HUDEP-2 (cell line): ENCODE measurements around the gene GPC5.
"Not testable (repeated sequence)": the region's sequence is repeated elsewhere in the genome, so short reads cannot be mapped to it uniquely, and the experiment has no call there.

ENCODE experiments used
- DNase-seq, 76 experiments: peaks; one replicate each; lab custom pipeline; 2025; ENCODE audit not compliant: unreplicated experiment in 76 of 76; lab: John Stamatoyannopoulos, UW

GPC5 gene

GRCh38 chr13:91813253-91813652 is 414.8 kb downstream of the GPC5 start:
- DNase-seq: no peak

DNA sequence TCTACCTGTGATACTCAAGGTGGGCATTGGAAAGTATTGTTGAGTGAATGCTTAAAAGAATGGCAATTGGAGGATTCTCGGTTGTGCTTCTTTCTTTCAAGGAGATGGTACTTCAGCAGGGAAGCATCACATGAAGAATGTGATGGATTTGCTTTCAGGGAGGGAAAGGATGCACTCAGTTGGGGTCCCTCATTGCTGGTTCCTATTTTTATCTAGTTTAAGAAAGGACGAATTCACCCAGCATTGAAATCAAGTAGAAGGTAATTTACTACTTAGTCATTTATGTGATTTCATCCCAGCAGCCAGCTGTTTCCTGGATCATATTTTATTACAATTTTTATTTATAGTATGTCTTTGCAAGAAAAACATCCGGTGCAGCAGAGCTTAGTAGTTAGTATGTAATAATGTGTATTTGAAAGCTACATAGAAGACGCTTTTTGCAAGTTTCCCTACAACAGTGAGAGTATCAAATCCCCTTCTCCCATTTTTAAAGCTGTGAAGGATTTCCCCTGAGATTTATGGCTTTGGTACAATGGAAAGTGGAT is 417.9 kb downstream of the GPC5 start:
- no peak for DNase-seq

GRCh38 chr13:91817250-91817649 is 418.8 kb downstream of the GPC5 start:
- no peak for DNase-seq

DNA sequence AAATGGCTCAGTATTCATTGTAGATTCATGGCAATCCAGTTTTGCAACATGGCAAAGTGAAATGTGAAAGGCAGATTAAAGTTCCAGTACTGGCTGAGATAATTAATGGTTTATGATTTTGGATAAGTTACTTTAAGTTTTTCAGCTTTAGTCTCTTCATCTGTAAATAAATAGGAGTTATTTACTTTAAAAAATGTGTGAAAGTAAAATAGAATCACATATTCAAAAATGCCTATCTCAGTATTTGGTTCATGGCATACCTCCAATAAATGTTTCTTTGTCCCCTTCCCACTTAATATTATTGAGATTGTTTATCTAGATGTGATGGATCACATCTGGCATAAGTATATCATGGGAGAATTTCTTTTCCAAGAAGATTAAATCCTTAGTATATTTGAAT is 426.0 kb downstream of the GPC5 start:
- no peak for DNase-seq

- DNase-seq: no peak
Observed at GRCh38 chr13:91825516-91825915, 427.1 kb downstream of the GPC5 start.

- no peak for DNase-seq
Observed at GRCh38 chr13:91836553-91836952, 438.1 kb downstream of the GPC5 start.

DNA sequence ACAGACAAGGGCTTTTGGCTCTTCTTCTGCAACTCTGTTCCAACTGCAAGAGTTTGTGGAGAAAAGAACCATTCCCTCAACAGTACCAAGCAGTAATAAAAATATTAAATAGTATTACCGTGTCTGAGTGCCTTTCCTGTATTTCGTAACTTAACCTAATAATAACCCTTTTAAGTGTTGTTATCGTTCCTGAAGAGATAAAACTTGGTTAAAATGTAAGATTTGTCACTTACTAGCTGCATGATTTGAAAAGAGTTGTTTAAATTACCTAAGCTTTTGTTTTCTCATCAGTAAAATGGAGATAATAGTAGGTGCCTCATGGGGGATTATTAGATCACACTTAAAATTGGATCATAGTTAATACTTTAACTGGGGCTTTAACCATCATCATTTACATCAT is 447.2 kb downstream of the GPC5 start:
- no peak for DNase-seq

DNA sequence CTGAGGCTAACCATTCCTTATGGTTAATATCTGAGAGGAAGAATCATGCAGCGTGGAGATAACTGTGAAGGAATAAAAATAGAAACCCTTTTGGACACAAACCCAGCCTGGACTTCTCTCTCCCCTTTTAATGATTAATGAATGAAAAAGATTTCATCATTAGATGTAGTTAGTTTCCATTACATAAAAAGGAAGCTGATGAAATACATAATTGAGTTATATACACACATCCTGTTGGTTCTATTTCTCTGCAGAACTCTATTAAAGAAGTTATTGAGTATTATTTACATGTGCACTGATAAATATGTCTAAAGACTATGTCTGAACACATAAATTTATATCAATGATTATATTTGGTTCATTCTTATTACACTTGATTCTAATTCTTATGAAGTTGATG is 465.3 kb downstream of the GPC5 start:
- DNase-seq: no peak

GRCh38 chr13:91868351-91868750 is 469.9 kb downstream of the GPC5 start:
- no peak for DNase-seq

GRCh38 chr13:91878491-91878890 is 480.1 kb downstream of the GPC5 start:
- no peak for DNase-seq

- no peak for DNase-seq
Observed at GRCh38 chr13:91879360-91879759, 480.9 kb downstream of the GPC5 start.

- DNase-seq: no peak
Observed at GRCh38 chr13:91882918-91883317, 484.5 kb downstream of the GPC5 start.

GRCh38 chr13:91889641-91890040 is 491.2 kb downstream of the GPC5 start:
- DNase-seq: no peak

GRCh38 chr13:91891141-91891540 is 492.7 kb downstream of the GPC5 start:
- DNase-seq: no peak

- no peak for DNase-seq
Observed at GRCh38 chr13:91893040-91893439, 494.6 kb downstream of the GPC5 start.

GRCh38 chr13:91894316-91894715 is 495.9 kb downstream of the GPC5 start:
- no peak for DNase-seq

DNA sequence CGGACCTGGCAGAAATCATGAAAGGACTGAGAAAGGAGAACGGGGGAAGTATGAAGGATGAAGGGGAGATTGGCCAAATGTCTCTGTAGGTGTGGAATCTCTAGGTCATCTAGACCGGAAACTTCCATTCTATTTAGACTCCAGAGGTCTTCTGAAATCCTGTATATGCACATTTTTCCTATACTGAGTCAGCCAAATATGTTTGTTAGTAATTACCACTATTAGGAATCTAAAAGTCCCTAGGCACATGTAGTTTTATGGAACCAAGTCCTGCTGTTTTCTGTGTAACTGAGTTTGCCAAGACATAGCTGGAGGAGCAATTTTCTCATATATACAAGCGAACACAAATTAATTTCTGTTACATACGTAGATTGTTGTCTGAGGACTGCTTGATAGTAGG is 498.1 kb downstream of the GPC5 start:
- DNase-seq: no peak

DNA sequence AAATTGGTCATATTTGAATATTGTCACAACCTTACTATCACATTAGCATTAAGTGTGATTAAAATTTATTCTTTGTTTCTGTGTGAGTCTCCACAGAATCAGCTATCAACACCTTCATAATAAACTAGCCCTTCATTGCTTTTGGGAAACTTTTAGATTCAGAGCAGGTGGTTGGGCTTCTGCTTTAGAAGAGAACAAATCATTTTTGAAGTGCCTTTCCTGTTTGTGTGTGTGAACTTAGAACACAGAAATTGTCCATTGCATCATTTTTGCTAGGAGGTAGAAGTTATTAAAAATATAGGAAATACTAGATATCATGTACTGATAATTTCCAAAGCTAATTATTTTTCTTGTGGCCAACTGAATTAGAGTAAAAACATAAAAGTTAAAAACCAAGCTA is 500.6 kb downstream of the GPC5 start:
- DNase-seq: not testable (repeated sequence)

- DNase-seq: no peak
Observed at GRCh38 chr13:91902291-91902690, 503.9 kb downstream of the GPC5 start.

DNA sequence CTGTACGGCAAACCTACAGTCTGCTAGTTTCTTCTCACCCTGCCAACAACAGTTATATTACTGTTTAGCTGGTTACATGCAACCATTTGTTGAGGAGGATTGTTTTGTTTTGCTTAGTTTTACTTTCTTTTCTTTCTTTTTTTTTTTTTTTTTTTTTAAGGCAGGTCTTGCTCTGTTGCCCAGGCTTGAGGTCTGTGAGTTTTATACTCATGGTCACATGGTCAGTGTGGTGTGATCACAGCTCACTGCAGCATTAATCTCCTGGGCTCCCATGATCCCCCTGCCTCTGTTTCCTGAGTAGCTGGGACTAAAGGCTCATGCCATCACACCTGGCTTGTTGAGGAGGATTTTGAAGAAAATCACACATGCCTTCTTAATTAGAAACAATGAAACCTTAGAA is 505.6 kb downstream of the GPC5 start:
- DNase-seq: no peak

GRCh38 chr13:91904597-91904996 is 506.2 kb downstream of the GPC5 start:
- DNase-seq: peak in 1 of 76 experiments; percentile 0

DNA sequence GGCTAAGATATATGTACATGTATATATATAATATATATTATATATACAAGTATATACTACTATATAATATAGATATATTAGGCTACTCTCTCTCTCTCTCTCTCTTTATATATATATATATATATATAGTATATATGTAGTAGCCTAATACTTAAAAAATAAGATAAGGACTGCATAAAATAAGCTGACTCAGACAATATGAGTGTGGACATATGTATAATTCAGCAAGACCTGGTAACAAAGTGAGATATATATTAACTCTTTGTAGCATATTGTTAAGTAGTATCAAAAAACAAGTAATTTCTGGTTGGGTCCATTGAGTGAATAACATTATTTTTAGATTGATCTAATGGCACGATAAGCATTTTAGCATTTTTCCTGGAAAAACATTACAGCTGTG is 509.0 kb downstream of the GPC5 start:
- DNase-seq: no peak

DNA sequence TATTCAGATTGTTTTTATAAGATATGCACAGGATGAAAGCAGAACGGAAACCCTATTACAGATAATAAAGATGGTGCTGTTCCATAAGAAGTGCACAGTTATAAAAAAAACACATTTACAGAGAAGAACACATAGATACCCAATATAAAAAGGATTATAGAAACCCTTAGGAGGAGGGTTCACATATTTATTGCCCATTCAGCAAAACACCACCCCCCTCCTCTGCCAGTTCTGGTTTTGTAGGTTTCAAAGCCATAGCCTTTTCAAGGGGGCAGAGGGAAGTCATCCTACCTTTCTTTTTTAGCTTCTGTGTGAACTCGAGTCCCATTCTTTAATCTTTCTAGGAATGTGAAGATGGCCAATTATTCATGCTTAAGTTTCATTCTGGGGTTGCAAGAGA is 511.2 kb downstream of the GPC5 start:
- DNase-seq: no peak
